HCT116 (cell line): ENCODE measurements around the gene CELF2. TPM values are rescaled to one million over a fixed set of nuclear protein-coding genes. Genes with fewer than 3 reads are reported as not detected.

Experiments
- ATAC-seq: fragments of 200-7000 bp; cut with Tn5 transposase; 2 replicates; pipeline ENCODE4 v1.9.1; 2020; ENCODE audit warnings: mild to moderate bottlenecking, moderate library complexity
- BruUV-seq: library from RNA; stranded (reverse); fragments of 400-500 nt; replicated peaks from 2 replicates; lab custom pipeline; 2021; lab: Mats Ljungman, UMichigan
- CTCF ChIA-PET: fragments of 300-600 bp; sonication (Branson Sonifier 250); formaldehyde crosslinking; loops from one replicate; lab custom pipeline; 2021; ENCODE audit warnings: antibody characterized with exemption; lab: Charles Lee
- POLR2A ChIA-PET: fragments of 300-600, 350-600 bp; sonication (Branson Sonifier 250); formaldehyde crosslinking; loops from one replicate; lab custom pipeline; 2021; ENCODE audit warnings: antibody characterized with exemption; lab: Charles Lee
- RAD21 ChIA-PET, 2 experiments: fragments of 300-600 bp; sonication (Branson Sonifier 250); formaldehyde crosslinking; loops; one replicate each; lab custom pipeline; 2023; ENCODE audit warnings: low total read pairs in 2 of 2; ENCODE audit not compliant: uncharacterized antibody in 2 of 2, unreplicated experiment in 2 of 2, low non-redundant PET in 1 of 2; lab: Charles Lee
- DNase-seq: peaks from one replicate; pipeline ENCODE4 v3.0.0-alpha.2; 2010; ENCODE audit warnings: low read depth, low spot score
- H2AFZ ChIP-seq: fragments of 200-600 bp; shearing (Covaris generic), sonication (generic); 2 replicates; pipeline ENCODE4 v1.6.1; 2017; ENCODE audit warnings: low read depth, mixed run types, mixed read lengths, antibody characterized with exemption, low read length; ENCODE audit not compliant: poor library complexity, severe bottlenecking
- H3K27ac ChIP-seq: 2 replicates; pipeline ENCODE4 v1.5.1; 2012; ENCODE audit warnings: low read depth, low read length
- H3K27me3 ChIP-seq: fragments of 200-600 bp; sonication (generic); 2 replicates; pipeline ENCODE4 v1.6.1; 2016; ENCODE audit warnings: mixed run types, low read length, mixed read lengths; ENCODE audit not compliant: insufficient read depth
- H3K36me3 ChIP-seq, 2 experiments: fragments of 200-500 bp in 1 of 2; fragments of 200-600 bp in 1 of 2; sonication (Bioruptor generic) in 1 of 2; sonication (generic) in 1 of 2; 2 replicates each; pipeline versions ENCODE4 v1.5.1 to v1.6.1; 2014 to 2016; ENCODE audit warnings: low read length in 2 of 2, inconsistent platforms in 1 of 2, mixed read lengths in 1 of 2, mixed run types in 1 of 2; ENCODE audit not compliant: insufficient read depth in 2 of 2, control insufficient read depth in 1 of 2
- H3K4me1 ChIP-seq, 2 experiments: fragments of 200-600 bp in 1 of 2; sonication (generic) in 1 of 2; 2 replicates each; pipeline versions ENCODE4 v1.5.1 to v1.6.1; 2012 to 2017; ENCODE audit warnings: low read length in 2 of 2, inconsistent platforms in 1 of 2, mild to moderate bottlenecking in 1 of 2, mixed read lengths in 1 of 2, mixed run types in 1 of 2, moderate library complexity in 1 of 2; ENCODE audit not compliant: insufficient read depth in 2 of 2, control insufficient read depth in 1 of 2
- H3K4me2 ChIP-seq: fragments of 200-600 bp; sonication (generic); 2 replicates; pipeline ENCODE4 v1.6.1; 2017; ENCODE audit warnings: mixed run types, low read length, mixed read lengths
- H3K4me3 ChIP-seq, 2 experiments: fragments of 200-600 bp in 1 of 2; sonication (generic) in 1 of 2; replicated peaks in 1 of 2; 2 replicates each; pipeline ENCODE4 v1.5.1; 2011 to 2016; ENCODE audit warnings: low read length in 2 of 2, control low read depth in 1 of 2, low read depth in 1 of 2, mild to moderate bottlenecking in 1 of 2, mixed read lengths in 1 of 2, mixed run types in 1 of 2
- H3K79me2 ChIP-seq: fragments of 200-600 bp; sonication (generic); 2 replicates; pipeline ENCODE4 v1.6.1; 2017; ENCODE audit warnings: mild to moderate bottlenecking, mixed run types, low read length, moderate library complexity, mixed read lengths; ENCODE audit not compliant: insufficient read depth
- H3K9ac ChIP-seq: fragments of 200-600 bp; sonication (generic); 2 replicates; pipeline ENCODE4 v1.6.1; 2016; ENCODE audit warnings: low read length, mixed read lengths
- H3K9me2 ChIP-seq: fragments of 200-600 bp; sonication (generic), shearing (Covaris generic); 2 replicates; pipeline ENCODE4 v1.6.1; 2017; ENCODE audit warnings: mixed run types, mild to moderate bottlenecking, moderate library complexity; ENCODE audit not compliant: insufficient read depth
- H3K9me3 ChIP-seq, 2 experiments: fragments of 200-500 bp in 1 of 2; fragments of 200-600 bp in 1 of 2; sonication (Bioruptor generic) in 1 of 2; sonication (generic) in 1 of 2; 2 replicates each; pipeline ENCODE4 v1.6.1; 2014 to 2017; ENCODE audit warnings: low read length in 2 of 2, mixed read lengths in 2 of 2, inconsistent platforms in 1 of 2, low read depth in 1 of 2, mild to moderate bottlenecking in 1 of 2, mixed run types in 1 of 2, moderate library complexity in 1 of 2; ENCODE audit not compliant: control insufficient read depth in 1 of 2, insufficient read depth in 1 of 2
- H4K20me1 ChIP-seq: fragments of 200-600 bp; sonication (generic), shearing (Covaris generic); 2 replicates; pipeline ENCODE4 v1.6.1; 2017; ENCODE audit warnings: mixed run types, mild to moderate bottlenecking, moderate library complexity; ENCODE audit not compliant: insufficient read depth
- ATF3 ChIP-seq: IDR thresholded peaks from 2 replicates; pipeline ENCODE4 v1.6.1; 2012
- CEBPB ChIP-seq: IDR thresholded peaks from 2 replicates; pipeline ENCODE4 v1.6.1; 2012; ENCODE audit warnings: low read depth
- EGR1 ChIP-seq: IDR thresholded peaks from 2 replicates; pipeline ENCODE4 v1.6.1; 2012; ENCODE audit warnings: low read depth
- ELF1 ChIP-seq: IDR thresholded peaks from 2 replicates; pipeline ENCODE4 v1.6.1; 2012; ENCODE audit warnings: low read depth, borderline replicate concordance
- EZH2 ChIP-seq: fragments of 200-600 bp; sonication (generic); IDR thresholded peaks from 2 replicates; pipeline ENCODE4 v1.6.1; 2017; ENCODE audit warnings: antibody characterized with exemption, mixed run types
- POLR2A ChIP-seq: IDR thresholded peaks from 2 replicates; pipeline ENCODE4 v1.7.0; 2011; ENCODE audit warnings: borderline replicate concordance; ENCODE audit not compliant: insufficient read depth, insufficient read length; ENCODE audit errors: extremely low read depth
- POLR2AphosphoS5 ChIP-seq: IDR thresholded peaks from 2 replicates; pipeline ENCODE4 v1.6.1; 2011; ENCODE audit warnings: mild to moderate bottlenecking, low read depth, low read length, moderate library complexity
- RAD21 ChIP-seq: IDR thresholded peaks from 2 replicates; pipeline ENCODE4 v1.6.1; 2012; ENCODE audit warnings: low read depth, mild to moderate bottlenecking
- REST ChIP-seq: IDR thresholded peaks from 2 replicates; pipeline ENCODE4 v1.6.1; 2012; ENCODE audit warnings: low read depth
- SIN3A ChIP-seq: IDR thresholded peaks from 2 replicates; pipeline ENCODE4 v1.6.1; 2012; ENCODE audit warnings: low read depth
- SP1 ChIP-seq: IDR thresholded peaks from 2 replicates; pipeline ENCODE4 v1.6.1; 2012; ENCODE audit warnings: low read depth
- SRF ChIP-seq: IDR thresholded peaks from 2 replicates; pipeline ENCODE4 v1.6.1; 2012; ENCODE audit warnings: low read depth
- YY1 ChIP-seq: IDR thresholded peaks from 2 replicates; pipeline ENCODE4 v1.6.1; 2011; ENCODE audit warnings: low read length, low read depth, moderate library complexity, mild to moderate bottlenecking; ENCODE audit not compliant: insufficient replicate concordance; ENCODE audit errors: extremely low read depth
- ZBTB33 ChIP-seq: IDR thresholded peaks from 2 replicates; pipeline ENCODE4 v1.6.1; 2011; ENCODE audit warnings: mild to moderate bottlenecking, low read length, moderate library complexity; ENCODE audit not compliant: insufficient replicate concordance; ENCODE audit errors: extremely low read depth
- ZNF274 ChIP-seq: fragments of 200-500 bp; sonication (Bioruptor generic); IDR thresholded peaks from 2 replicates; pipeline ENCODE4 v1.6.1; 2014; ENCODE audit warnings: mild to moderate bottlenecking, low read depth, low read length, inconsistent platforms
- intact Hi-C: fragments of 100-400 bp; cut with micrococcal nuclease; formaldehyde crosslinking; loops from 2 replicates; pipeline ENCODE4 v1.10.0; 2022
- total RNA-seq: library from RNA; stranded (reverse); gene quantifications from one replicate; pipeline ENCODE4 v1.2.1, GENCODE V29; 2021; ENCODE audit not compliant: unreplicated experiment

CELF2 gene
- total RNA-seq, 1 experiment from 2014 or later, result 0.66 TPM

GRCh38 chr10:11253385-11254002 lies 235.8 kb downstream of the CELF2 start:
- Histone ChIP-seq H3K9ac (no peak overlapping the region), H4K20me1 (no peaks in the 10 kb centered on the region), H3K27ac (no peak overlapping the region), H3K9me2 (no peaks in the 10 kb centered on the region), H3K79me2 (no peaks in the 10 kb centered on the region), H2AFZ (no peak overlapping the region), H3K27me3 (peaks cover 29% of the 10 kb centered on the region), H3K36me3 (no peaks in the 10 kb centered on the region), H3K4me3 (no peak overlapping the region), H3K4me2 (no peak overlapping the region), H3K4me1 (no peaks in the 10 kb centered on the region), H3K9me3 (no peaks in the 10 kb centered on the region)
- ChIA-PET RAD21 (no interaction called here), POLR2A (no interaction called here), CTCF (no interaction called here)
- intact Hi-C loops, result no loop called here
- DNase-seq (no peak), ATAC-seq (no peak)
- TF ChIP-seq ZBTB33, result no peak
- TF ChIP-seq RAD21, result no peak
- TF ChIP-seq YY1, result no peak
- TF ChIP-seq SIN3A, result no peak
- TF ChIP-seq EGR1, result no peak
- TF ChIP-seq CEBPB, result no peak
- no peak for TF ChIP-seq ATF3
- no TSS peak for BruUV-seq

- Histone ChIP-seq H3K9ac (no peak overlapping the region), H4K20me1 (no peaks in the 10 kb centered on the region), H3K36me3 (no peaks in the 10 kb centered on the region), H3K4me3 (no peak overlapping the region), H2AFZ (no peak overlapping the region), H3K9me2 (no peaks in the 10 kb centered on the region), H3K27me3 (peaks cover 22% of the 10 kb centered on the region), H3K79me2 (no peaks in the 10 kb centered on the region), H3K4me2 (no peak overlapping the region), H3K4me1 (no peaks in the 10 kb centered on the region), H3K27ac (no peak overlapping the region), H3K9me3 (no peaks in the 10 kb centered on the region)
- intact Hi-C loops, result no loop called here
- CTCF ChIA-PET, result no interaction called here
- DNase-seq (no peak), ATAC-seq (no peak)
- POLR2A ChIA-PET, result no interaction called here
- RAD21 ChIA-PET, result no interaction called here
- BruUV-seq, result no TSS peak
- TF ChIP-seq SRF, result no peak
- no peak for TF ChIP-seq RAD21
- no peak for TF ChIP-seq ELF1
- no peak for TF ChIP-seq ATF3
- TF ChIP-seq ZNF274, result no peak
- TF ChIP-seq SIN3A, result no peak
- TF ChIP-seq REST, result no peak
- no peak for TF ChIP-seq SP1
- TF ChIP-seq CEBPB, result no peak
- no peak for TF ChIP-seq POLR2A
- TF ChIP-seq POLR2AphosphoS5, result no peak
- TF ChIP-seq EZH2, result no peak
These were observed 237.5 kb downstream of the CELF2 start for GRCh38 chr10:11255156-11255555.
